Stimulated activated CD8-positive, alpha-beta memory T cell treated with anti-CD3 and anti-CD28 coated beads, Interleukin-15, amount 100 ng/mL, for 48 hours (primary cell): ENCODE measurements around the gene HOXC6.

Experiments
- DNase-seq, 2 donors: peaks; one replicate each; pipeline ENCODE4 v3.0.0-alpha.2; 2020; ENCODE audit warnings: low read depth in 2 of 2

Gene HOXC6

DNA sequence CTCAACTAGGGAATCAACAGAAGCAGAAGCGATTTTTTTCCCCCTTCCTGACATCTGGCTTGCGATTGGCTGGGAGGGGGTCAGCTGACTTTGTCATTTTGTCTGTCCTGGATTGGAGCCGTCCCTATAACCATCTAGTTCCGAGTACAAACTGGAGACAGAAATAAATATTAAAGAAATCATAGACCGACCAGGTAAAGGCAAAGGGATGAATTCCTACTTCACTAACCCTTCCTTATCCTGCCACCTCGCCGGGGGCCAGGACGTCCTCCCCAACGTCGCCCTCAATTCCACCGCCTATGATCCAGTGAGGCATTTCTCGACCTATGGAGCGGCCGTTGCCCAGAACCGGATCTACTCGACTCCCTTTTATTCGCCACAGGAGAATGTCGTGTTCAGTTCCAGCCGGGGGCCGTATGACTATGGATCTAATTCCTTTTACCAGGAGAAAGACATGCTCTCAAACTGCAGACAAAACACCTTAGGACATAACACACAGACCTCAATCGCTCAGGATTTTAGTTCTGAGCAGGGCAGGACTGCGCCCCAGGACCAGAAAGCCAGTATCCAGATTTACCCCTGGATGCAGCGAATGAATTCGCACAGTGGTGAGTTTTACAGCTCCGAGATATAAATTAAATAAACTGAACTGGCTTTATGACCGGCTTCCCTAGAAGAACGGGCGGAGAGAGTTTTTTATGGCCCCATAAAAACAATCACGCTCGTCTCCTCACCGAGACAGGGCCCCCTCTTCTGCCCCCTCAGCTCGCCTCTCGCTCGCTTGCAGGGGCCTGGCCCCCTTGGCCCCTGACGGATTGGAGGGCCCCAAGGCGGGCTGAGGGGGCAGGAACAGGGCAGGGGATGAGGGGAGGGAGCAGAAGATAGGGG, at the start of gene HOXC6:
HOXC6 (plus strand) TSS at position 127 of the 888 bp plus-strand sequence; CDS start at position 209, 82 bp downstream.
- no peak for DNase-seq

DNA sequence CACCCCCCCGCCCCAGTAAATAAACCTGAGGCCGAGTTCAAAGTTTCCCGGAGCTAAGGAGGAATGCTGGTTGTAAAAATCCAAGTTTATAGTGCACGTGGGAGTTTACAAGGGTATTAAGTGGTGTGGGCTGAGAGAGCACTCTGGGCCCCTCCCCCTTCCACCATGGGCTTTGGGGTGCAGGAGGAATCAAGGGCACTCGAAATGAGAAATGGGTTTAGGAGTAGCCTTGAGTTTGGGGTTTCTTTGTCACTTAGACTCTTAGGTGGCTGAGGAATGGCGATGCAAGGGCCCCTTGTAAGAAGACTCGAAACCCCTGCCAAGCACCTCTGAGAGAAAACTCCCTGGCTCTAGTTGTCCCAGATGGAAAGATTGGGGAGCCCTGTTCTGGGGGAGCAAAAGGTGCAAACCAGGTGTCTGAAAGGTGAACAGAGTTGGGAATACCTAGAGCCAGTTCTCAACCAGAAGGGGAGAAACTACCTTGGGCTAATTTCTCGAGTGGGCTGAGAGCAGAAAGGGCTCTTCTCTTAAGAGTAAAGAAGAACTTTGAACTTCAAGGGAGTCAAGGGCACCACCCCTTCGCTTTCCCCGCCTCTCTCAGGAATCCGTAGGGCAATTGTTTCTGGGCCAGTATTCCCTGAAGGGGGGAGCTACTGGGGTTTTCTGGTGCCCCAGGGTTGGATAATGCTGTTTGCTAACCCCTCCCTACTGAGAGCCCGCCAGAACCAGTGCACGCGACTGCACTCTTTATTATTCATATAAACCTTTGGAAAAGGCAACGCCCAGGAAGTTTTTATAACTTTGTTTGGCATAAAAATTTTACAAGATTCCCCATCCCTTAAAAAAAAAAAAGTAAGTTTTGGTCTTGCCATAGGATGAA, 49.5 kb upstream of the HOXC6 start:
- DNase-seq: no peak

DNA sequence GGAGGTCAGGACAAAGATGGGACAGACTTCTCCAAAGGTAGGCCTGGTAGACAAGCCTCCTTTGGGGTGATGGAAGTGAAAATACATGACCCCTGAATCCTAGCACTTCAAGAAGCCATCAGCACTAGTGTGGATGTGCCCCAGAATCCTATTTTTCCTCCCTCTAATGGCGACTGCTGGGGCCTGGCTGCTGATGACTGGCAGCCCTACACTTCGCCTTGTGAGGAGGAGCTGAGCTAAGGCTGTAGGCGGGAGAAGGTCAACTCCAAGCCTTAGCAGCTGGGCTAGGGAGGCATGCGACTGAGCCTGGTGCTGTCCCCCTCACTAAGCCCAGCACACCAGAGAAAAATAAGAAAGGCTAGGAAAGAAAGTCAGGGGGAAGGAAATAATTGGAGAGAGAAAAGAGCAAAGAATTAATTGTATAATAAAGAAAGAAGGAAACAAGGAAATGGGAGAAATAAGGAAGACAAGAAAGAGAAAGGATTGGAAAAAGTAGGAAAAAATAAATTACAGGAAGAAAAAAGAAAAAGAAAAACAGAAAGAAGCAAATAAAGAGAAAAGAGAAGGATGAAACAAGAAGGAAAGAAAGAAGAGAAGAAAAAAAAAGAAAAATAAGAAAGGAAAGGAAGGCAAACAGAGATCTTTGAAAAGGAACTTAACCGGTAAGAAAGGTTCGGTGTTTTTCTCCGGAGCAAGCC, 48.0 kb upstream of the HOXC6 start:
- DNase-seq: no peak

DNA sequence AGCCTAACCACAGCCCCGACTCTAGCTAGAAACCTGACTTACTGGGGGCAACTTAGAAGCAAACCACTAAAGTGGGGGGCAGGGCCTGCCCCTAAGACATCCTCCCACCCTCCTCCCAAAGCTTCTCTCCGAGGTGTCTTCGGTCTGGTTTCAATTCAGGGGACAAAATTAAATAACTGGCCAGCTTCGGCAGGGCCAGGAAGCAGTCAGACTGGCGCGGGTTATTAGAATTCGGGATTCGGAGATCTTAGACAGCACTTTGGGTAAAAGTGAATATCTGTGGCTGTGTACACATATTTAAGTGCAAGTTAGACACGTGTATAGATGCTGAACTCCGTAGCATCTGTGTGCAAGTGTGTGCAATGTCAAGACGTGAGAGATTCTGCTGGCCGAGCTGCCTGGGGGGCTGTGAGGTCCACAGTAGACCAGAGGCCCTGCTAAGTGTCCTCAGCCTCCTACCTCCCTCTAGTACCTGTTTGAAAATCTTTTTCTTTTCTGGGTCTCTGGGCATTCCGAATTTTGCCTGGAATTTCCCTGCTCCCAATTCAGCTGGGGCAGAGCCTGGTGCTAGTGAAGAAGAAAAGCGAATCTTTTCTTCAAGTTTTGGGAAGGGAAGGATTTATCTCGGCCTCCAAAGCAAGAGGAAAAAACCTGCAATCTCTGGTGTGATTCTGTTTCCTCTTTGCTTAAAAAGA, 47.3 kb upstream of the HOXC6 start:
- no peak for DNase-seq

DNA sequence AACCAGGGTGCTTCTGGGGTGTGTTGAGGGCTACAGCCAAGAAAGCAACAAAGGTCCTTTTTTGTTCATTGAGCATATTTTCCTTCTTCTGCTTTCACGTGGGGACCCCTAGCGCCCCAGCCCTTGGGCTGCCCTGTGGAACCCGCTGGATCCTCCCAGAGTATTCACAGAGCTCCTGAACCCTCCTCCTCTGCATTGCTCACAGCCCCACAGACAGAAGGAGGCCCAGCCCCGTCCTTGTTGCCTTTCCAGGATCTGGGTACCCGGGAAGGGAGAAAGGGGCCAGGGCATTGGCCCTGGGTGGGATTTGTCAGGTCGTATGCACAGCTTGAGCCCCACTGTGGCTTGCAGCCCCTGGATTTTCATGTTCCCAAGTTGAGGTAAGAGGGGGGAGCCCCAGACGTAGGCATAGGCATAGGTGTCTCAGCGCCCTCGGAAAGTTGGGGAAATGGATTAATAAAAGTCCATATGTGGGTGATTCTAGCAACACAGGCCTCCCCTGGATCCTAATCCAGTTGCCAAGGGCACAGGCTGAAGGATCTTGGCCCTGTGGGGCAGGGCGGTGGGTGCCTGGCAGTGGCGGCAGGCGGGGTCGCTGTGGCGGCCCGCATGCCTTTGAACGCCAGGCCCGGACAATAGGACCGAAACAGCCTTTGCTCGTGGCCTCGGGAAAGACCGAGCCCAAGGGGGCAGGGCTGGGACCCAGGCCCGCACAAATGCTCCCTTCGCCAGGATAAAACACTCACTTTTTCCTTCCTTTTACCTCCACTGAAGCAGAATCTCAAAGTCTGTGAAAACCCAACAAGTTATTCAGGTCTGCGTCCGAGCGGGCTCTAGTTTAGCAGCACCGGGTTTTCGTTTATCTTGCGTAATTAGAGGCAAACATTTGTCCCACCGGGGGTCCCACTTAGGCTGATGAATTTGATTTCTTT, 46.3 kb upstream of the HOXC6 start:
- DNase-seq: no peak

DNA sequence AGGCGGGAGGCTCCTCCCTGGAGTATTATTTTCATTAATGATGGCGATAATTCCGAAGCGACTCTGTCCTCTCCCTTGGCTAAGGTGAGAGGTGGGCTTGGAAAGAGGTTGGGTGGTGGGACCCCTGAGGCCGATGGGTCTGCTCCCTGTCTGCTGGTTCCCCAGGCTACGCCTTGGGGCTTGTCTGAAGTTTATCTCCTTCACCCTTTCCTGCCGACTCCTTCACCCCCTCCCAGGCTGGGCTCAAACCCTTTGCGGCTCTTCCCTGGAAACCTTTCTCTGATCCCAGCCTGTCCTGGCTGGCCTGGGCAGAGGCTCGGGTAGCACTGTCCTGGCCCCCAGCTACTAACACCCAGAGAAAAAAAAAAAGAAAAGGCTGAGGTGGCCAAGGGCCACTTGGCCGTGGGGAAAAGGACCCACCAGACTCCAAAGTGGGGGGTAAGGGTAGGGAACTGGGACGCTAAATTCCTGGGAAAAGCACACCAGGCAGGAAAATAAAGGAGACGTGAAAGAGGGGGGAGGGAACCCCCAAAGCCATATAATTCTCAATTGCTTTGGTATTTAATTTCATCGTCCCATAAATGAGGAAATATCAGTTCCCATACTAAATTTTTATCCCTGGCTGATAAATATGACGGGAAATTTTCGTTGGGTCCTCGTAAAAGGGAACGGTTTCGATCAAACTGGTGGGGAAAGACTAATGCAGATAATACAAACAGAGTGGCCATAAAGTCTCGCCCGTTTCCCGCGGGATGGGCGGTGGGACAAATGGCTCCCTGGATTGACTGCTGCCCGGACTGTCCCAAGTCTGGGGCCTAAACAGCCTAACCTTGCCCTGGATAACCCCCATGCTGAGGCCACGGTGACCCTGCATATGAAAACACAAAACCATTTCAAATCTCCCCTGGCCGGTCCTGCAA, 45.3 kb upstream of the HOXC6 start:
- no peak for DNase-seq

DNA sequence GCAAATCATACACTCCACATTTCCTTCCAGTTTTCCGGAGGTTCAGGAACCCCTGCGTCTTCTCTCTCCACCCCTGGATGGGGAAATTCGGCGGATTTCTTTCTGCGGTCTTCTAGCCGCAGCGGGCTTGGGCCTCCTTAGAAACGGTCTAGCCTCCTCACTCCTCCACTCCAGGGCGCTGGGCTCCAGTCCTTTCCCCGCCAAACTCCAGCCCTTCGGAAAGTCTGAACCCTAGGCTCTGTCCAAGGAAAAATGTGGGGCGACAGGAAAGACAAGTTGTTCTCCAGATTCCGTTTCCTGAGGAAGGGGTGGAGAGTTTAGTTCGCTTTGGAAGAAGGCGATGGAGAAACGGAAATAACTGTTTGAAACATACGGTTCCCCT, 44.7 kb upstream of the HOXC6 start:
- no peak for DNase-seq

DNA sequence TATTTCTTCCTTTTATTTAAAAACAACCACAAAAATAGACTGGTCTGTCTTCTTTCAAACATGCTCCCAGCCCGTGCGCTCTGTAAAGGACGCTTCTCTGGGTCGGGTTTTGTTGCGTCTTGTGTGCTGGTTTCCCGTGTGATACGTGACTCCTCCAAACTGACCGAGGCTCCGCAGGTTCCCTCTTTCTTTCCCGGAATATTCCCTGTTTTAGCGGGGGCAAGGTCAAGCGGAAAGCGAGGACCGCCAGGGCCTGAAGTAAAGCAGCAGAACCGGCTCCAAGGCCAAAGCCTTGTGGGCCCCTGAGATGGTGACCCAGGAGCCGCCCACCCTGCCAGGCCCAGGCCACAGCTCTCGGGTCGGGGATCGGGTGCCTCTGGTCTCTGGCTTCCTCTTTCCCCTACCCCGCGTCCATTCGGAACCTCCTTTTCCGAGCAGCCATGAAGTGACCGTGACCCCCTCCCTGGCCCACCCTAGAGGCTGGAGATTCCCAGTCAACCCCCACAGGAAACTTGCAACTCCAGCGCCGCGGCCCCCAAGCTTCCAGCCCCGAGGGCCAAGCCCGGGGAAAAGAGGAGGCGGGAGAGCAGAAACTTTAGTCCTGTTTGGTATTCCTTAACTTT, 44.2 kb upstream of the HOXC6 start:
- DNase-seq: no peak

DNA sequence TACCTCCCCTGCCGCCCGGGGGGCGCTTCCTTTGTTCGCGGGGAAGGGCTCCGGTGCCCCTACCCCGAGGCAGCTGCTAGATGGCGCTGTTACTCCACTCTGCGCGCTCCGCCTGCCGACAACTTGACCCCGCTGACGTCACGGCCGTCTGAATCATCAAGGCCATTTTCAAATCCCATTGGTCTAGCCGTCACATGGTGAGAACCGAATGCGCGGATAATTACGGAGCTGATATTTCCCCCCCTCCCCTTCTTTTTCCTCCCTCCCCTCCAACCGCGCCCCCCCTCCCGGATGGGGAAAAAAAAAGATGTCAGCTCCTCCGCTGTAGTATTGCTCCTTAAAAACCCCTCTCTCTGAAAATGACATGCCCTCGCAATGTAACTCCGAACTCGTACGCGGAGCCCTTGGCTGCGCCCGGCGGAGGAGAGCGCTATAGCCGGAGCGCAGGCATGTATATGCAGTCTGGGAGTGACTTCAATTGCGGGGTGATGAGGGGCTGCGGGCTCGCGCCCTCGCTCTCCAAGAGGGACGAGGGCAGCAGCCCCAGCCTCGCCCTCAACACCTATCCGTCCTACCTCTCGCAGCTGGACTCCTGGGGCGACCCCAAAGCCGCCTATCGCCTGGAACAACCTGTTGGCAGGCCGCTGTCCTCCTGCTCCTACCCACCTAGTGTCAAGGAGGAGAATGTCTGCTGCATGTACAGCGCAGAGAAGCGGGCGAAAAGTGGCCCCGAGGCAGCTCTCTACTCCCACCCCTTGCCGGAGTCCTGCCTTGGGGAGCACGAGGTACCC, 43.1 kb upstream of the HOXC6 start, which contains the start of gene HOXC10:
HOXC10 (plus strand) TSS at position 246 of the 791 bp plus-strand sequence; CDS start at position 360, 114 bp downstream.
- DNase-seq: peak; percentile 77 to 81

DNA sequence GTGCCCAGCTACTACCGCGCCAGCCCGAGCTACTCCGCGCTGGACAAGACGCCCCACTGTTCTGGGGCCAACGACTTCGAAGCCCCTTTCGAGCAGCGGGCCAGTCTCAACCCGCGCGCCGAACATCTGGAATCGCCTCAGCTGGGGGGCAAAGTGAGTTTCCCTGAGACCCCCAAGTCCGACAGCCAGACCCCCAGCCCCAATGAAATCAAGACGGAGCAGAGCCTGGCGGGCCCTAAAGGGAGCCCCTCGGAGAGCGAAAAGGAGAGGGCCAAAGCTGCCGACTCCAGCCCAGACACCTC, 42.6 kb upstream of the HOXC6 start:
- no peak for DNase-seq

DNA sequence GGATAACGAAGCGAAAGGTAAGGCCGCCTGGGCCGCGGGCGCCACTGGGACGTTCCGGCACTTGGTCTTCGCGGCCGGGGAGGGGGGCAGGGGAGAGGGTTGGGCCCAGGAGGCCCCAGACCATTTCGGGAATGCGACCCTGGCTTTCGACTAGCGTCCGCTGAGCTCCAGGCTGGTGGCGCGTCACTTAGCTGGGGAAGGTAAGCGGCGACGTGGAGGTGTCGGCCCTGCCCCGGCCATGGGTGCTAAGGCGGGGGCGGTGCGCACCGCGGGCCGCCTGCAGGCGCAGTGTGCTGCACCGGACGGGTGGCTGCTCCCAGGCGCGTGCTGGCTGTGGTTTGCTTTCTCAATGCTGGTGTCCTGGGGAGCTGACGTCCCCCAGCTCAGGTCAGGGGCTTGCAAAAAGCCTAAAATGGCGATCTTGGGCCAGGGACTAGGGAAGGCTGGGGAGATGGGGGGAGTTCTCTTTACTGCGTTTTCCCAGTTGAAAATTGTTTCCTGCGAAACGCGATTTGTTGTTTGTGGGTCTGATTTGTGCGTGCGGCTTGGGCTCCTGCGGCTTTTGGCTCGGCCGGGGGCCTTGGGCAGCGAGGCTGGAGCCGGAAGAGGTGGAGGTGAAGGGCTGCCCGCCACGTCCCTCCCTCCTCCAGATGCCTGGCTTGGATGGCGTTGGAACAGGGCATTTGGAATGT, 42.1 kb upstream of the HOXC6 start:
- no peak for DNase-seq

DNA sequence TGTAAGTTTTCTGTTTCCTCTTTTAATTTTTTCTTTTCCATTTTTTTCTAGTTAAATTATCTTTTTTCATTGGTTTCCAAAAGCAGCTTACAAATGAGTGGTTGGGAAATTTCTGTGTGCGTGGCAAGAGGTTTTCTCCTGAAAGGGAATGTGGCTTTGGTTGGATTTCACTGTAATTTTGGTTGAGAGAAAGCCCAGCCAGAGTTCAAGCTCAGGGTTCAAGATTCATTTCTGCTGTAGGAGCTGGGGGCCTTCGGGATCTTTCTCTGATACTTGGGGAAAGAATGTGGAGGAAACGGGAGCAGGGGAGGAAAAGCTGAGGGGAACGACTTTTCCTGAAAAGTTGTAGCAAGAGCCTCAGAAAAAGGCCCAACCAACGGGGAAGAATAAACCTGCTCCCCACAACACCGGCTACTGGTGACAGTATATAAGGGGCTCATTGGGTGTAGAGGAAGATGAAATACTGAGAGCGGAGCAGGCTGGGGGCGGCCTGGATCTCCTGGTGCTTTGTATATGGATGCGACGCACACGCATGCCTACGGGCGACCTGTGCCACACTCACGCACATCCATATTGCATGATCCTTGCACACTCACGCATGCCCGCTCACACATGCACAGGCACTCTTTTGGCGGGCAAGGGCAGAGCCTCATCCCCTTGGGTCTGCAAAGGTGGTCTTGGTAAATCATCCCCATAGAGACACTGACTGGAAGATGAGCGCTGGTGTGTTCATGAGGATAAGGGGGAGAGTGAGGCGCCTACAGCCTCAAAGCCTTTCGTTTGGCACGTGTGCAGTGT, 41.4 kb upstream of the HOXC6 start:
- no peak for DNase-seq

DNA sequence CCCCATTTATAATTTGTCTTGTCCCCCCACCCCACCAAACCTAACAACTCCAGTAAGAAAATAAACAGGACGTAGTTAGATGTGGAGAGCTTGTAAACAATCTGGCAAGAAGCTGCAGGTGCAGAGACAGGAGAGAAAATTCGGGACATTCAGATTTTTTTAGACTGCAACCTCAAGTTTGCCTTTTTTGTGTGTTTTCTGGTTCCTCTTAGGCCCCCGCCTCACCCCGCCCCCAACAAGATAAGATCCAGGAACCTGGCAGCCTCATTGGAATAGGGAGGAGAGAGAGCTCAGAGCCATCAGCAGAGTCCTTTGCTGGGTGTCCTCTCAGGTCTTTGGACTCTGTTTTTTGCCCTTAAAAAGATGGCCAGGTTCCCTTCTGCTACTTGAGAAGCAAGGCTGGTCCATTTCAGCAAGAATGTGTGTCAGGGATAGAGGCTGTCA, 40.4 kb upstream of the HOXC6 start:
- no peak for DNase-seq

DNA sequence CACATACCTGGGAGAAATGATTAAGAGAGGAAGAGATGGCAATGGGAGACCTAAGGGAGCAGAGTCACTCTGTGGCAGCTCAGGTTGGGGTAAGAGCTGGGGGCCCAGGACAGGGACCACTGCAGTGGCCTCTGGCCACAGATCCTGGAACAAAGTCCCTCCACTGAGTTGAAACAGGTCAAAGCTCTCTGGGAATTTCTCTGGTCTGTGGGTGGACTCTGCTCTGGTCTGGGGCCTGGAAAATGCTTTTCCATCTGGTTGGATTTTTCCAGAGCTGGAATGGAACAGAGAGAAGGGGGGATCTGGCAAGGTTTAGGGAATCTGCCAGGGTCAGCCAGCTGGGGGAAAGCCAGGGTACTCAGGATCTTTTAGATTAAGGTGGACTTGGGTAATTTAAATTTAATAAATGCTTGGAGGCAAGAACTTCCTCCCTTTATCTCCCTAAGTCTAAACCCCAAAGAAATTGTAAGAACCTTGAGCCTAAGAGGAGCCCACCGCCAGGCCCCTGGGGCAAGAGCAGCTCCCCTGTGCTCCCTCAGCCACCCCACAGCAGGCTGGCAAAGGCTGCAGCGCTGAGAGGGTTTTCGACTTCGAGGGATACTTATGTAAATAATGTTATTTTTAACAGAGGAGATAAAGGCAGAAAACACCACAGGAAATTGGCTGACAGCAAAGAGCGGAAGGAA, 39.6 kb upstream of the HOXC6 start:
- DNase-seq: no peak

DNA sequence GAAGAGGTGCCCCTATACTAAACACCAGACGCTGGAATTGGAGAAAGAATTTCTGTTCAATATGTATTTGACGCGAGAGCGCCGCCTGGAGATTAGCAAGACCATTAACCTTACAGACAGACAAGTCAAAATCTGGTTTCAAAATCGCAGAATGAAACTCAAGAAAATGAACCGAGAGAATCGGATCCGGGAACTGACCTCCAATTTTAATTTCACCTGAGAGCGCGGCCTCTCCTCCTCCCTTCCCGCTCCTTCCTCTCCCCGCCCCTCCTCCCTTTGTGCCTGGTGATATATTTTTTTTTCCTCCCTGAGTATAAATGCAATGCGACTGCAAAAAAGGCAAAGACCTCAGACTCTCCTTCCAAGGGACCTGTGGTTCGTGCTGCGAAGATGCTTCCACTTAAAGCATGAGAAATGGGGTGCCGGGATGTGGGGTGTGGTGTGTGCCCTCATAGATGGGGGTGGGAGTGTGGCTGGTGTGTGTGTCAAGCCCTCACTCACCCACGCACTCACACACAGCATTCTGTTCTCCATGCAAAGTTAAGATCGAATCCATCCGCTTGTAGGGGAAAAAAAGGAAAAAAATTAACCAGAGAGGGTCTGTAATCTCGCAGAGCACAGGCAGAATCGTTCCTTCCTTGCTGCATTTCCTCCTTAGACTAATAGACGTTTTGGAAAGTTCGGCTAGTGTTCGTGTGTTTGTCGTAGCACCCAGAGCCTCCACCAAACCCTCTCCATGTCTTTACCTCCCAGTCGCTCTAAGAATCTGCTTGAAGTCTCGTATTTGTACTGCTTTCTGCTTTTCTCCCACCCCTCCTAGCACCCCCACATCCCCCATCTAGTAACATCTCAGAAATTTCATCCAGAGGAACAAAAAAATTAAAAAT, 38.8 kb upstream of the HOXC6 start:
- DNase-seq: no peak
